Gastroesophageal sphincter (tissue), 4 donors: ENCODE results near the gene LUC7L. TPM values are rescaled to one million over a fixed set of nuclear protein-coding genes. Genes with fewer than 3 reads are reported as not detected.

Experiments used
- ATAC-seq: fragments of 150-250 bp; one replicate; pipeline ENCODE4 v1.9.1; 2016; ENCODE audit warnings: mild to moderate bottlenecking, moderate library complexity
- H3K27ac ChIP-seq, 4 donors: fragments of 200-600 bp; sonication (generic) in 3 of 4; 1 replicate in 3 of 4; 2 replicates in 1 of 4; pipeline ENCODE4 v1.5.1; 2016 to 2019
- H3K27me3 ChIP-seq: fragments of 200-600 bp; sonication (generic); one replicate; pipeline ENCODE4 v1.5.1; 2019
- H3K36me3 ChIP-seq, 2 donors: fragments of 200-600 bp; sonication (generic); one replicate each; pipeline ENCODE4 v1.5.1; 2019; ENCODE audit warnings: control low read depth in 1 of 2
- H3K4me1 ChIP-seq, 3 donors: fragments of 200-600 bp; sonication (generic); 1 replicate in 2 of 3; 2 replicates in 1 of 3; pipeline ENCODE4 v1.5.1; 2016 to 2019; ENCODE audit warnings: control low read depth in 2 of 3
- H3K4me3 ChIP-seq, 2 donors: fragments of 200-600 bp; sonication (generic); one replicate each; pipeline ENCODE4 v1.5.1; 2019; ENCODE audit warnings: mild to moderate bottlenecking in 1 of 2, moderate library complexity in 1 of 2
- H3K9me3 ChIP-seq, 3 donors: fragments of 200-600 bp; sonication (generic); one replicate each; pipeline ENCODE4 v1.5.1; 2017 to 2019; ENCODE audit warnings: control low read depth in 2 of 3
- EP300 ChIP-seq: sonication (generic); formaldehyde crosslinking; IDR thresholded peaks from one replicate; pipeline ENCODE4 v1.6.1; 2017; ENCODE audit warnings: antibody characterized with exemption, mild to moderate bottlenecking
- POLR2A ChIP-seq, 2 donors: fragments of 450-650 bp; IDR thresholded peaks; one replicate each; pipeline ENCODE4 v1.6.1; 2017; ENCODE audit warnings: antibody characterized with exemption in 2 of 2, mild to moderate bottlenecking in 2 of 2, moderate library complexity in 1 of 2
- POLR2AphosphoS5 ChIP-seq: sonication (generic); formaldehyde crosslinking; IDR thresholded peaks from one replicate; pipeline ENCODE4 v1.6.1; 2017; ENCODE audit warnings: antibody characterized with exemption
- WGBS, 2 donors: methylation state at CpG; one replicate each; pipeline ENCODE4 v1.1.5; 2018; ENCODE audit warnings: low coverage in 1 of 2; 5-methylcytosine and 5-hydroxymethylcytosine counted together
- total RNA-seq, 4 donors: library from RNA; depleted of rRNA; stranded (reverse); fragments of >200 nt; gene quantifications; one replicate each; pipeline ENCODE4 v1.1.0, GENCODE V29; 2016
- TF ChIP-seq, protein P1 (sequence below), 4 experiments: fragments of 200-600 bp in 2 of 4; fragments of 450-650 bp in 2 of 4; sonication (generic) in 1 of 4; IDR thresholded peaks; one replicate each; pipeline ENCODE4 v1.5.1; 2017 to 2019; ENCODE audit warnings: antibody characterized with exemption in 4 of 4, mild to moderate bottlenecking in 2 of 4, moderate library complexity in 2 of 4

Gene LUC7L
- total RNA-seq, 4 donors from 2014 or later = 34.7 to 112 (median 59.6) TPM

DNA sequence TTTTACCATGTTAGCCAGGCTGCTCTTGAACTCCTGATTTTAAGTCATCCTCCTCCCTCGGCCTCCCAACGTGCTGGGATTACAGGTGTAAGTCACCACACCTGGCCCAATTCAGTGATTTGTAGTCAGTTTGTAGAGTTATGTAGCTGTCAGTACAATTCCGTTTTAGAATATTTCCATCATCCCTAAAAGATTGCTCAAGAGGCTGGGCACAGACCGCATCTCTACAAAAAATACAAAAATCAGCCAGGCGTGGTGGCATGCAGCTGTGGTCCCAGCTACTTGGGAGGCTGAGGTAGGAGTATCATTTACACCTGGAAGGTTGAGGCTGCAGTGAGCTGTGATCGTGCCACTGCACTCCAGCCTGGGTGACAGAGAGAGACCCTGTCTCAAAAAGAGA, 25.9 kb upstream of the LUC7L start:
- Histone ChIP-seq H3K9me3 (no peaks in the 10 kb centered on the region), H3K36me3 (peaks cover 0 to 94% of the 10 kb centered on the region in 2 donors), H3K4me1 (no peaks in the 10 kb centered on the region), H3K27ac (no peak overlapping the region), H3K4me3 (no peak overlapping the region), H3K27me3 (no peaks in the 10 kb centered on the region)
- TF ChIP-seq POLR2AphosphoS5 = no peak
- TF ChIP-seq POLR2A (IDR thresholded peaks at IDR 0.05) = no peak
- TF ChIP-seq EP300 = no peak
- TF ChIP-seq, protein P1, sequence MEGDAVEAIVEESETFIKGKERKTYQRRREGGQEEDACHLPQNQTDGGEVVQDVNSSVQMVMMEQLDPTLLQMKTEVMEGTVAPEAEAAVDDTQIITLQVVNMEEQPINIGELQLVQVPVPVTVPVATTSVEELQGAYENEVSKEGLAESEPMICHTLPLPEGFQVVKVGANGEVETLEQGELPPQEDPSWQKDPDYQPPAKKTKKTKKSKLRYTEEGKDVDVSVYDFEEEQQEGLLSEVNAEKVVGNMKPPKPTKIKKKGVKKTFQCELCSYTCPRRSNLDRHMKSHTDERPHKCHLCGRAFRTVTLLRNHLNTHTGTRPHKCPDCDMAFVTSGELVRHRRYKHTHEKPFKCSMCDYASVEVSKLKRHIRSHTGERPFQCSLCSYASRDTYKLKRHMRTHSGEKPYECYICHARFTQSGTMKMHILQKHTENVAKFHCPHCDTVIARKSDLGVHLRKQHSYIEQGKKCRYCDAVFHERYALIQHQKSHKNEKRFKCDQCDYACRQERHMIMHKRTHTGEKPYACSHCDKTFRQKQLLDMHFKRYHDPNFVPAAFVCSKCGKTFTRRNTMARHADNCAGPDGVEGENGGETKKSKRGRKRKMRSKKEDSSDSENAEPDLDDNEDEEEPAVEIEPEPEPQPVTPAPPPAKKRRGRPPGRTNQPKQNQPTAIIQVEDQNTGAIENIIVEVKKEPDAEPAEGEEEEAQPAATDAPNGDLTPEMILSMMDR (IDR thresholded peaks at IDR 0.05) = no peak
- 90 to 97% methylated on average over 6 of the region's 6 CpGs for WGBS, 2 donors
- no peak for ATAC-seq

DNA sequence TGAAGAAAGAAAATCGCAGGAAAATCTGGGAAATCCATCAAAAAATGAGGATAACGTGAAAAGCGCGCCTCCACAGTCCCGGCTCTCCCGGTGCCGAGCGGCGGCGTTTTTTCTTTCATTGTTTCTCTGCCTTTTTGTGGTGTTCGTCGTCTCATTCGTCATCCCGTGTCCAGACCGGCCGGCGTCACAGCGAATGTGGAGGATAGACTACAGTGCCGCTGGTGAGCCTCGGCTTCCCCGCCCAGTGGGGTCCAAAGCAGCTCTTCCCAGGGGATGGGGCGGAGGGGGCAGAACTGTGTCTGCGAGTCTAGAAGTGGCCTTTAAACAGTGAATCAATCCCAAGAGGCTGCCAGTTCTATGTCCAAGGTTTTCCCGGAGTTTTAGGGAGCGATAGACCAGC, 25.2 kb upstream of the LUC7L start:
- no peaks in the 10 kb centered on the region for H3K9me3 ChIP-seq
- H3K36me3 ChIP-seq = peaks cover 0 to 94% of the 10 kb centered on the region in 2 donors
- H3K27me3 ChIP-seq = no peaks in the 10 kb centered on the region
- H3K4me1 ChIP-seq = no peaks in the 10 kb centered on the region
- ATAC-seq = no peak
- no peak overlapping the region for H3K4me3 ChIP-seq
- 86 to 94% methylated on average over 16 to 19 of the region's 25 CpGs for WGBS, 2 donors
- no peak overlapping the region for H3K27ac ChIP-seq
- TF ChIP-seq POLR2AphosphoS5 = no peak
- TF ChIP-seq EP300 = no peak
- no peak for TF ChIP-seq POLR2A (IDR thresholded peaks at IDR 0.05)
- TF ChIP-seq, protein P1 (IDR thresholded peaks at IDR 0.05) = no peak

DNA sequence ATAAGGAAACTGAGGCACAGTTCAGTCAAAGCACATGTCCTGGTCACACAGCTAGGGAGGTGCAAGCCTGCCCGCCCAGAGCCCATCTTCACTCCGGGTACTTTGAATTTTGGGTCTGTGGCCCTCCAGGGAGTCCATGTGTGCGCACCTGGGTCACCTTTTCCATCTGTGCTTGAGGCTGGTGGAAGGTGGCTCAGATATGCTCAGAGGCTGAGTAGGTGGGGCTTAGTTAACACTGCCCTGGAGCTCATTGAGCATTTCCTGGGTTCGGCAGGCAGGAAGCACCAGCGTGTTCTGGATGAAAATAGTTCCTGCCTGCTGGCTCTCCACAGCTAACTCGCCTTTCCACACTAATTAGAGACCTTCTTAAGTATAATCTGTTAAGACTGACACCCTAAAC, 24.6 kb upstream of the LUC7L start:
- no peak for ATAC-seq
- Histone ChIP-seq H3K9me3 (no peaks in the 10 kb centered on the region), H3K27me3 (no peaks in the 10 kb centered on the region), H3K27ac (no peak overlapping the region), H3K36me3 (peaks cover 0 to 94% of the 10 kb centered on the region in 2 donors), H3K4me3 (no peak overlapping the region), H3K4me1 (no peaks in the 10 kb centered on the region)
- TF ChIP-seq, protein P1 (IDR thresholded peaks at IDR 0.05) = no peak
- TF ChIP-seq POLR2A (IDR thresholded peaks at IDR 0.05) = no peak
- TF ChIP-seq POLR2AphosphoS5 = no peak
- TF ChIP-seq EP300 = no peak
- WGBS, 2 donors = 78 to 100% methylated on average over 2 to 3 of the region's 6 CpGs

DNA sequence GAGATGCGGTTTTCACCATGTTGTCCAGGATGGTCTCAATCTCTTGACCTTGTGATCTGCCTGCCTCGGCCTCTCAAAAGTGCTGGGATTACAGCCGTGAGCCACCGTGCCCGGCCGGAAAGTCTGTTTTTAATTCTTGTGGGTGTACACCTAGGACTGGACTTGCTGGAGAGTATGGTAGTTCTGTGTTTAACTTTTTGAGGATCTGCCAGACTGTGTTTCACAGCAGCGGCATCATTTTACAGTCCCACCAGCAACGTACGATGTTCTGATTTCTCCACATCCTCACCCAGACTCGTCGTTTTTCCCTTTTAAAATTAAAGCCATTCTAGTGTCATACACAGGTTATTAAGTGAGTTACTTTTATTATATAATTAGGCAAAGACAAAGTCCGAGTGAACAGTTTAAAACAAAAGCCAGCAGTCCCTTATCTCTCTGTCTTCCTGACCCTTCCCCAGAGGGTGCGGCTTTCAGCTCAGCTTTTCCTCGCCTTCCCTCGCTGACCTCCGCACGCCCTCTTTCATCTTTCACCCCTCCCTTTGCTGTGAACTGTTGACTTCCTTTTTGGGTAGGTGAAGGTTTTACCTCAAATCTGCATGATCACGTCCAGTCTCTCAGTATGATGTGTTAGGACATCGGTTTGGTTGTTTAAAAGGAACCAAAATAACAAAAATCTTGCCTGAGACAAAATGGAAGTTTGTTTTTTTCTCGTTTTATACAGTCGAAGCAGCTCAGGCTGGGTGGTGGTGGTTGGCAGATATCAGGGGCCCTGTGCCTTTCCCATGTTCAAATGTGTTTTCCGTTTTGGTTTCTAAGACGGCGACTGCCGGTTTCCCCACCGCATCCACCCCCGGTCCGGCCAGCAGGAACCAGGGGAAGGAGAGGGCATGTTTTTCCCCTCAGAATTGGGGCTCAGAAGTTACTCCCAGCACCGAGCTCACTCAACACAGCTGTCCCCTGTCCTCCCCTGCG, 23.4 kb upstream of the LUC7L start:
- ATAC-seq = no peak
- WGBS, 2 donors = 63 to 71% methylated on average over 18 to 30 of the region's 30 CpGs
- TF ChIP-seq POLR2A (IDR thresholded peaks at IDR 0.05) (no peak), EP300 (no peak), POLR2AphosphoS5 (no peak)
- TF ChIP-seq, protein P1 (IDR thresholded peaks at IDR 0.05) = no peak
- Histone ChIP-seq H3K4me3 (no peak overlapping the region), H3K27ac (peak overlapping the region in 2 of 4 donors; percentile 10 to 29), H3K36me3 (peaks cover 0 to 96% of the 10 kb centered on the region in 2 donors), H3K9me3 (no peaks in the 10 kb centered on the region), H3K27me3 (no peaks in the 10 kb centered on the region), H3K4me1 (no peaks in the 10 kb centered on the region)

DNA sequence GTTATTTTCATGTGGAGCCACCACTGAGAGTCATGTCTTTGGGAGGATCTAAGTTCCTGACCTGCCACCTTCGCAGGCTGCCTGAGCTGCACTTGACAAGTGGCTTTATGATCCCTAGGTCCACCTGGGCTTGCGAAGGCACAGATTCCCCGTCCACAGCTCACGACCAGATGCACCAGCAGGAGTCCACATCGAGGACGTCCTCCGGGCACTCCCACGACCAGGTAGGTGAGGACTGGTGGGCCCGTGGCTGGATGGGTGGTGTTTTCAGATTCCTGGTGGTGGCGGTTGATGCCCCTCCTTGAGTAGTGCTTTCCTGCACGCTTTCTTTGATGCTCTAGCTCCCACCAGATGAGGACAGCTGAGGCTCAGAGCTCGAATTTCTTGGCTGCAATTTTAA, 20.2 kb upstream of the LUC7L start:
- Histone ChIP-seq H3K36me3 (peaks cover 0 to 70% of the 10 kb centered on the region in 2 donors), H3K9me3 (no peaks in the 10 kb centered on the region), H3K27me3 (no peaks in the 10 kb centered on the region), H3K4me3 (no peak overlapping the region), H3K4me1 (no peaks in the 10 kb centered on the region), H3K27ac (no peak overlapping the region)
- WGBS, 2 donors = 84 to 92% methylated on average over 3 to 4 of the region's 12 CpGs
- no peak for TF ChIP-seq EP300
- TF ChIP-seq, protein P1 (IDR thresholded peaks at IDR 0.05) = no peak
- TF ChIP-seq POLR2AphosphoS5 = no peak
- TF ChIP-seq POLR2A (IDR thresholded peaks at IDR 0.05) = no peak
- ATAC-seq = no peak
